HG03159 (cell line): Measurements from ENCODE around the gene C4orf51.

Experiments
- ATAC-seq: cut with Tn5 transposase; IDR thresholded peaks from one replicate; pipeline ENCODE4 v1.9.1; 2021; ENCODE audit warnings: mild to moderate bottlenecking, moderate library complexity; ENCODE audit not compliant: unreplicated experiment

Gene C4orf51

DNA sequence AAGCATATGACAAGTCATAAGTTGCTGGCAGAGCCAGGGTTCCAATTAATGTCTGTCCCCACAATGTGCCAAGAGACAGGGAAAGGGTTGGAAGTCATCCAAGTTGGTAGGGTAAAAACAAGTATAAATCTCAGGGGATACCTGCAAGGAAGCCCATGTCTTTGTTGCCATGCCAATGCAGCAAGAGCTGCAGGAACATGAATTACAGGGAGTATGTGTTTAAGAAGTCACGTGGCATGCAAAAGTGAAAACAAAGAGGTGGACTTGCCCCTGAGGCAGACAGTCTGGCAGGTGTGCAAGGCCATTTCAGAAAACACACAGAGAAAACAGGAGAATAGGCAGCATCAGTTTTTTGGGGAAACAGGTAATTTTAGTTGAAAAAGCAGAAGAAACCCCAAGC lies 29.4 kb downstream of the C4orf51 start:
- peak; percentile 15 for ATAC-seq

DNA sequence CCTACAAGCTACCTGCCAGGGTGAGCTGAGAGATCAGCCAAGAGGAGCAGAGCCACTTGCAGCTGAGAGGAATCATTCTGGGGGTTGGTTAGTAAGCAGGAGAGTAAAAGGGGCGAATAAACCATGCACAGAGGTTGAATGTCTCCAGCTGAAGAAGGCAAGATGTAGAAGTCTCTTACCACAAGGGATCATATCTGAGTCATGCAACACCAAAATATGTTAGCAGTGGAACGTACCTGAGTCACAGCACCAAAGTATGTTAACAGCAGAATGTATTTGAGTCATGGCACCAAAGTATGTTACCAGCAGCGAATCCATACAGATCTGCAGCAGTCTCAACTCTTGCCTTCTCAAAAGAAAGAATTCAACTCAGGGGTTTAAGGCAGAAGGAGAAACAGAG lies 29.9 kb downstream of the C4orf51 start:
- peak; percentile 75 for ATAC-seq

DNA sequence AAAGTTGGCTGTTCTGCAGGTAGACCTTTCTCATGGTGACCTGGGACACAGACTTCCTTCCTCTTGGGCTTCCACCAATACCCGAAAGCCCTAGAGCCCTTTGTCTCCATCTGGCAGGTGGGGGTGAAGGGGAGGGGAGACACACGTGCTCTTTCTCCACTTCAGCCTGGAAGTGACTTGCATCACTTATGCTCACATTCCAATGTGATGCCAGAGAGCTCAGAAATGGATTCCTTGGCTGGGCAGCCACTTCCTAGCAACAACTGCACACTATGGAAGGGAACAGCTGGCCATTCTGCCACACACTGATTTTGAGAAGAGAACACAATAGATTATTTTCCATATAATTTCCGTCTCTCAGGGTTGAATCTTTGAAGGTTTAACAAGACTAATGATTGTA lies 36.3 kb downstream of the C4orf51 start:
- ATAC-seq: no peak

DNA sequence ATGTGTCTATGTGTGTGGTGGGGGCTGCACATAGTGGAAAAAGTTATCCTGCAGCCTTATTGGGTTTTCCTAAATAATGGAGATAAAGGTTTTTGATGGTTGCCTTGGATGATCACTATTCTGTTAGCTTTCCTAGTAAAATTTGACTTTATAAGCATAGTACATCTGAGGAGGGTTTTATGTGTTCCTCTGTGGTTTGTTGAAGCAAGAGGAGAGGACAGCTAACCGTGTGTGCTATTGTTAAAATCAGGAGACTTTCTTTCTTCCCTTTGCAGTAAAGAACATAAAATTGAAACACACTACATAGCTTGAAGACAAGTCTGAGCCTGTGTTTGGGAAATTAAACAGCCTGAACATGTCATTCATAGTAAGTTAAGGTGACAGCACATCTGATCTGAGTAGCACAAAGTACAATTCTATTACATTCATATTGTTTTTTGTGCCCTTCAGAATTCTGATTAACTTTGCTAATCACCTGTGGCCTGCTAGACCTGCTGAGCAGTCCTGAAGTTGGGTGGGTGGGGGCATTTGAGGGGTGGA lies 36.8 kb downstream of the C4orf51 start:
- no peak for ATAC-seq

DNA sequence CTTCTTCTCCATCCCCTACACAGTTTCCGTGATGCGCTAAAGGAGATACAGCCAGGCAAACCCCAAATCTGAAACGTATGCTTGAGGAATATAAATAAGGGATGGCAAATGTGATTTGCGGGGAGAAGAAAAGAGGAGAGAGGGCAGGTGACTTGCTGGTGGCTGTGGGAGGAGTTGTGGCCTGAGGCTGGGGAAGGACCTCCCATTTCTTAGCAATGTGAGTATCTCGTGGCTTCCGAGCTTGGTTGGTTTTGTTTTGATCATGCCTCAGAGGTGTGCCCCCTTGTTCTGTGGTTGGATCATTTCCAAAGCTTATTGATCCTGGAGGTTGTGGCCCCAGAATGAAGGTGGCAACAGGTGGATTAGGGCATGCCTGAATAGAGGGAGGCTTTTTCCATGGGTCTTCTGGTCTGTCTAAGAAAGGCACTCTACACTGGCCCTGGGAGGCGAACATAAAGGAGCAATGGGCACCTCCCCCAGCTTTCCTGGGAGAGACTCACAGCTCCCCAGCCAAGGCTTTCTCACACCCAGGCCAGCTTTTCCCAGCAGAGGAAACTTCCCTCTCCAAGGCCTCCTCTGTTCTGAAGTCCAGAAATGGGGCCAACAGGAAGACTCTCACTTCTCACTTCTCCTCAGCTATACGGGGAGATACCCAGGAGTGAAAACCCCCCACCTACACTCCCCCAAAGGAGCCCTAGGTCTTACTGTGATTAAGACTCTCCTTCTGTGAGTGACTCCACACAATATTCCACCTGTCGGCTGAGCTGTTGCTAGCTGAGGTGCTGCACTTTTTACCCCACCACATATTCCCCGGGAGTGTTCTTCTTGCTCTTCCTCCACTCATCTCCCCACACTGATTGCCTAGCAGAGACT lies 40.0 kb downstream of the C4orf51 start:
- ATAC-seq: peak; percentile 68

DNA sequence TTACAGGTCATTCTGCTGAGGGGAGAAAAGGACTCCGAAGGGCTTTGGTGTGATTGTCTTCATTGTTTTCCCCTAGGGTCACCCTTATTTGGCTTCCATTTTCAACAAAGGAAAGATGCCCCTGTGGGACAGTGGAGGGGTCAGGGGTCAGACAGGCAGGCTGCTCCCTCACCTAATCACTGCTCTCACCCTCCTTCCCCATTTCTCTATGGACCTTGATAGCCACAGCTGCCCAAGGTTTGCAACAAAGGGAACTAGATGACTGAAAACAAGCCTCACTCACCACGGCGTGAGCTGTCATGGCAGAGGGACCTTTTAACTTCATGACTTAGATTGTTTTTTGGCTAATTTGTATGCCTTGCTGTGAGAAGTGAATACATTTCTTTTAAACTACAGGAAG lies 40.7 kb downstream of the C4orf51 start:
- ATAC-seq: peak; percentile 45

DNA sequence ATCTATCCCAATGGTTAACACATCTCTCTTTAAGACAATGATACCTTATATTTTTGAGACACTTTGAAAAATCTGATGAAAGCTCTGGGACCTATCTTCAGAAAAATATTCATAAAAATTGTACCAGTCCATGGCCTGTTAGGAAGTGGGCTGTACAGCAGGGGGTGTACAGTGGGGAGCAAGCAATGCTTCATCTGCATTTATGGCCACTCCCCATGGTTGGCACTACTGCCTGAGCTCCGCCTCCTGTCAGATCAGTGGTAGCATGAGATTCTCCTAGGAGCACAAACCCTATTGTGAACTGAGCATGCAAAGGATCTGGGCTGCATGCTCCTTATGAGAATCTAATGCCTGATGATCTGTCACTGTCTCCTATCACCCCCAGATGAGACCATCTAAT lies 42.6 kb downstream of the C4orf51 start:
- ATAC-seq: no peak

DNA sequence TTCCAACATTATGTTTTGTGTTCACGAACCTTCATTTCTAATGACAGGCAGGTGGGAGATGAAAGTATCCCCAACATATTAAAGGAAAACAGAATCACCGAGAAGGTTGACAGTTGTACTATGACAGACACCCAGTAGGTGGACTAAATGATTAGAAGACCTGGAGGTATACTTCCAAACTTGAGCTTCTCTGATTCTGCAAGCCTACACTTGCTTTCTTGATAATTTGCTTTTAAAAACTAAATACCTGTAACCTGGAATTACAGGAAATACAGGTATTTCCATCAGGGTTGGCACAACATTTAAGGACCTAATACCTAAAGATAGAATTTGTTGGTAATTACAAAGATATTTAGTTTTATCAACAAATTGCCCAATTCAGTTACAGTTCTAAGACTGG lies 43.4 kb downstream of the C4orf51 start:
- no peak for ATAC-seq

DNA sequence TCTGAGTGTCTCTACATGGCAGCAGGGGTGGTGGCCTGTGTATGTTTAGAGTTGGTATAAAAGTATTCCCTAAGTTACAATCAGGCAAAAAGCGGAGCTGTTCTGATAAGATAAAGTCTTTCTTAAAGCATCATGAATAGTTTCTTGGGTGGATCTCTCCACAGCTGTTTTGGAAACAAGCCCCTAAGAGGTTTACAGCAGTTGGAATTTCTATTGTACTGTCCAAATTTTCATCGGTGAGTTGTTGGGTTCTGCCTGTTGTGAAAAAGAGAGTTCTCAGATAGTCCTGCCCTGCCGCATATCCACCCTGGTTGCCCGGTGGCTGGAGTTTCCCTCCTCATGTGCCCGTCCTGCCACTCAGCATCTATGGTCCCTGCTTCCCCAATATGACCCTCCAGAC lies 50.1 kb downstream of the C4orf51 start:
- ATAC-seq: no peak

DNA sequence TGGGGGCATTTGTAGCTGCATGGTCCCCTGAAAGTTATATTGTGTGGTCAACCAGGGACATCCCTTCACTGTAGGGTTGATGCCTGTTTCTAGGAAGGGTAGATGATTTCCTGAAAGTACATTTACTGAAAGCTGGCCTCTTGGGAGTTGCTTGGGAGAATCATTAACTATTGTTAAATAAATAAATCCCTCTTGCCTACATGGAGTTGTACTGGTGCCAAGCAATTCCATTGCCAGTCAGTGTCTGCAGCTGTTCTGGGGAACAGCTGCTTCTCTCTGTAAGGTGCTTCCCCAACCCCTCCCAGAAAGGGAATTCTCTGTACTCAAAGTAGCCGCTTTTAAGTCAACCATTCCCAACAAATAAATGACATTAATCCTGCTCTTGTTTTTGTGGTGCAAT lies 51.1 kb downstream of the C4orf51 start:
- no peak for ATAC-seq

DNA sequence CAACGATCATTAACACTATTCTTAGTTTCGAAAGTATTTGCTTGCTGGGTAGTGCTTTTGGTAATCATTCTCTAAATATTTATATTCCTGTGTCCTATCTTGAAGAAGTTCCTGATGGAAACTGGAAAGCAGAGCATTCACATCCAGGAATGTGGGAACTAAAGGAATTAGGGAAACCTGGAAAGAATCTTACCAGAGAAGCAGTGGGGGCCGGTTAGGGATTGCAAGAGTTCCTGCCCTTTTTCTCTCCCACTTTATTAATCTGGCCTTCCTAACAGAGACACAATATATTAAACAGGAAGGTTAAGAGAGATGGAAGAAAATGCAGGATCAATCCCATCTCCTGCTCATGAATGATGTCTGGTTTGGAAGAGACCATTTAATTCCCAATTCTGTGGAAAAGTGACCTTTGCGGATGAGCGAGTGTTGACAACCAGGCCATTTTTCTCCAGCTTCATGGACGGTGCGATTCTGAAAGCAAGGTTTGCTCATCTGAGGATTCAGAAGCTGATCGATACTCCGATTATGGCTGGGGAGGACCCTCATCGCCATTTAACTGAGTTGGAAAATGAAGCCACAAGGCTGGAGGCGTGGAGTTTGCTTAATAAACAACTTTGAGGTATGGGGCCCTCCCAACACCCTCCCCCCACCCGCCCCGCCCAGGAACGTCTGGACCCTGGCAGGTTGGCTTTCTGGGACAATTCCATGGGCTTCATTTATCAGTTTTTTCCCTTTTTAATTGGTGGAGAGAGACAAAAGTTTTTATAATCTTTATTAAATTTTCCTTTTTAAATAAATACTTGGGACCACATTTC lies 52.3 kb downstream of the C4orf51 start:
- peak; percentile 2 for ATAC-seq

DNA sequence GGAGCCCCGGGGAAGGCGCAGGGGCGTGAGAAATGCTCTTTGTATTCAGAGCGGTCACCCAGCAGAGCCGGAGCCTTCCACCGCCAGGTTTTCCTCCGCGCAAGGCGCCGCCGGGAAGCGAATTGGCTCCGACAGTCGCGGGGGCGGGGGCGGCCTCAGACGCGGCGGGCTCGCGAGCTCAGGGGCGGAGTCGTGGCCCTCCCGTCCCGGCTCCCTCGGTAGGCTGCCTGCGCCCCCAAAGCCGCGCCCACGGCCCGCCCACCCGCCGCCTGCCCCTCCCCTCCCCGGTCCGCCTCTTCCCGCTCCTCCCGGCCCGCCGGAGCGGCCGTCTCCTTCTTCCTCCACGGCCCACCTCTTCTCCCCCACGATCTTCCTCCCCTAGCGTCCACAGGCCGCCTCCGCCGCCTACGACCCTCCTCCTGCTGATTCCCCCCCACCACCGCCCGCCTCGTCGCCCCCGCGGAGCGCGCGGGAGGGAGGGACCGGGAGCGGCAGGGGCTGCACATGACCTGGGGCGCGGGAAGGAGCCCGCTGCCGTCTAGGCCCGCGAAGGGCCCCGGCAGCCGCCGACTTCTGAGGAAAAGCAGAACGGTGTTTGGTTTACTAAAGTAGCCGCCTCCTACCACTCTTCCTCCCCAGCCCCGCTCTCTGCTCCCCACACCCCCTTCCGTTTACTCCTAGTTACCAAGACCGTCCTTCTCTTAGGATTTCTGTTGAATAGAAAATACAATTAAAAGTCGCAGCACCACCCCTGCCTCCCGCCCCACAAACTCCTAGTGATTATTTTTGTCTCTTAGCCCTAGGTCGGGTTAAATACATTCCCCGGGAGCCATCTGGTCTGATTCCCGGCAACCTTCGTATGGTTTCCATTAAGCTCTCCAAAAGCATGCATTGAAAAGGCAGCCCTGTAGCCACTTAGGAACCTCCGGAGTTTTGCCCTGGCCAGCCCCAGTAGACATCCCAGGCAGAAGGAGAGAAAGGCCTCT lies 53.2 kb downstream of the C4orf51 start:
- peak; percentile 92 for ATAC-seq

DNA sequence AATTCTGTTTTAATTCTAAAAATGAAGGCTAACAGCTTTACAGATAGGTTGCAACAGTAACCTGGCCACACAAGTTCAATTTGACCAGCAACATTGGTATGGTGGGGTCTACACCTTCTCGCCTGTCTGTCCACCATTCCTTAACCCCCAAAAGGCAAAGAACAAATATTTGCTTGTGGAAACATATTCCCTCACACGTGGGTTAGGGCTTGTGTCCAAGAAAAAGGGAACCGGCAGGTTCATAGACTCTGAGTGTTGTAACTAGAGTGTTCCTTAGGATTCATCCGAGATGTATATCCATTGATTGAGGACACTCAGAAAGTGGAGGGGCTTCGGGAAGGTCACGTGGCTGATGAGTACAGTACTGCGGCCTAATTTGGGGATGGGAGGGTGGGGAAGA lies 54.1 kb downstream of the C4orf51 start:
- ATAC-seq: no peak

DNA sequence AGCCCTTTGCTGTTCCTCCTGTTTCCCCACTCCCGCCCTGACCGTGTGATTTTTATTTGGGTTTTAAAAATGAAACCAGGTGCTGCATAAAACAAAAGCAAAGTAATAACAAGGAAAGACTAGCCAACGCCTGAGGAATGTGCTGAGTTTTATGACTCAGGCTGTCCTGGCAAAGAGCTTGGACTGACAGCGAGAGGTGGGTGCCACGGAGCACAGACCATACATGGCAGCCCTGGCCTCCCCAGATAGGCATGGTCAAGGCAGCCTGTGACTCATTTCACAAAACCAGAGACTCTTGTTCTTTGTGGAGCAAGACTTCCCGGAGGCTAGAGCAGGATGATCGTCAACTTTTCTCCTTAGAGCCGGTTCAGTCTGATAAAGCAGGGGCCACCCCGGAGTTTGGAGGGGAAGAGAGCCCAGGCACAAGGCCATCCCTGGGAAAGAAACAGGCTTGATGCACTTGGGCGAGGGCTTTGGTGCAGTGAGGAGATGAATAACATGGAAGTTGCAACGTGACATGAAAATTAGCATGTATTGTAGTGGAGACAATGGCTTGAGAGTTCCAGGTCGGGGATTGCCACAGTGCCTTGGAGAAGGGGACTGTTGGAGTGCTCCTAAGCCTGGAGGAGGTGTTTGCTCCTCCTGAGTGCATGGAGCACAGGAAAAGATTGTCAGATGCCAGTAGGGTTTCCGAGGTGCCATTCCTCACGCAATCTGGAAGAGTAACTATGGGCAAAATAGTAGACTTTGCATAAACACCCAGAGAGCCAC lies 54.8 kb downstream of the C4orf51 start:
- ATAC-seq: no peak

DNA sequence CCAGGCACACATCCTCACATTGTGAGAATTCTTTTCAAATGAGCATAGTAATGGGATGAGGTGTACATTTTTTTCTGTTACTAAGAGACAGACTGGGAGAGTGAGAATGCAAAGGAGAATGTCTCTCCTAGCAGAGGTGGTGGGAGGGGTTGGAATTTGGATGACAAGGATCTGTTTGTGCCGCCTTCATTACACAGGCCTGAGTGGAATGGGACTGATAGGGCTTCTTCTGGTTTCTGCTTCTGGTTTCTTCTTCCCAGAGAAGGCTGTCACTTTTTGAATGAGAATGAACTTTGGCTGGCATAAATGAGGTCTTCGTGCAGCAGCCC lies 55.4 kb downstream of the C4orf51 start:
- ATAC-seq: no peak

DNA sequence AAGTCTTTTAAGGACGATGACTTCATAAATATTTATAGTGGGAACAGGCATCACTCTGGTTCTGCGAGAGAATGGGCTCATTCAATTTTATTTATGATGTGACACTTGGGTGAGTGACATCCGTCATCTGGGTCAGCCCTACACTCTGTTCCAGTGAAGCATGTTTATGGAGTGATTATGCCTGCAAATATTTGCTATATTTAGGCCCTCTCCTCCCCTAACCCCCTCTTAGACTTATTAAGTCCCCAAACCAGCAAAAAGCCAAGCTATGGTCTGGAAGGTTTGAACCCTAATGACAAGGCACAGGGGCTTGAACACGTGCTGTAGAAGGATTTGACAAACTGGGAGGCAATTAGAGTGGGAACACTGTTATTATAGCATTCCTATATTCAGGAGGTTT lies 55.9 kb downstream of the C4orf51 start:
- no peak for ATAC-seq

DNA sequence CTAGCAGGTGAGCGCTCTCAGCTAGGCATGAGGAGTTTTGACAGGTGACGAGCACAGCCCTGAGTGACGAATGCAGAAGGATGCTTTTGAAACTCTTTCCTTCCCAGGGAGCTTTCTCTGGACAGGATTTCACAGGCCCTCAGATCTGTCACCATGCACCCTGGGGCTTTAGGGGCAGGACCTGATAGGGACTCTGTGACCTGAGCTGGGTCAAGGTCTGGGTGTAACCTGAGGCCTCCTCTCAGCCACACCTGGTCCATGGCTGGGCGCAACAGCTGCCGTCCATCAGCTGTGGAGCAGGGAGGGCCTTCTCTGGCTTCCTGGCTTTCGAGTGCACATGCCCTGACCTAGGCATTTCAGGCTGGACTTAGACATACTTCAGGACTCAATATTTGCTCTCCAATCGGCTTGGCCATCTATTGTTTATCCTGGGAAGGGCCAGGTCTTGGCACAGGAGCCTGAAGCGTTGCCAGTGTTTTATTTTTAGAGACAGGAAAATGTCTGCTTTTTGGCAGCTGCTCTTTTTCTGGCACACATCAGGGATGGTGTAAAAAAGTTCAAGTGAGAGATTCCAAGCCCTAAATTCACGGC lies 56.4 kb downstream of the C4orf51 start:
- ATAC-seq: no peak

DNA sequence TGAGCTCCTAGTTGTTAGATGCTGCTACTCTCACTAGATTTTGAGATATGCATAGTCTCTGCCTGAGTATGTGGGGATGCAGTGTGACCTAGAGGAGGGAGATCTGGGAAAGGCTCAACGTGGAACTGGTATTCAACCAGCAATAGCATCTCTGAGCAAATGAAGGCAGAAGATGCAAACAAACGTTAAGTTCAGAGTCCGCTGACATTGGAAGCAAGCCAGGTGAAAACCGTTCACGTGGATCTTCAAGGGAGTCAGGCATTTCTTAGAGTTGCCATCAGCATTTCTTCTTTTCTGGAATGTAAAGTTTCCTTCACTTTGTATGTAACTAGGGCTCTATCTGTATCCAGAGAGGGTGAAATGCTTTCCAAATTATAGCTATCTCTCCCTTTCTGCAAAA lies 59.9 kb downstream of the C4orf51 start:
- no peak for ATAC-seq

DNA sequence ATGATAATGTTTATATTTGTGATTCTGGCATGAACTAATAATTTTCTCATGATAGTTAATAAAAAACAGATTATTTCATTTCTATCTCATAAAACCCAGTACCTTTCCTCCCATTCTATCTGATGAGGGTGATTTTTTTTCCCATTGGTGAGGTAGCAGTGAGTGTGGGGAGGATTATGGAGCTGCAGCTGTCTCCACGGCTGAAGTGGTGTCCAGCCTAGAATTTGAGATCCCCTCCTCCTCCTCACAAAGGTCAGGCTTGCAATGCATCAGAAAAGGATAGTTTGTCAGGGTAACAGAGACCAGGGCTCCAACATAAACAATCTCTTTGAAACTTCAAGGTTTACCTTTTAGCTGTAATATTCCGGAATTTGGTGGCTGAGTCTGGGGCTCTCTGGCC lies 60.9 kb downstream of the C4orf51 start:
- ATAC-seq: no peak

DNA sequence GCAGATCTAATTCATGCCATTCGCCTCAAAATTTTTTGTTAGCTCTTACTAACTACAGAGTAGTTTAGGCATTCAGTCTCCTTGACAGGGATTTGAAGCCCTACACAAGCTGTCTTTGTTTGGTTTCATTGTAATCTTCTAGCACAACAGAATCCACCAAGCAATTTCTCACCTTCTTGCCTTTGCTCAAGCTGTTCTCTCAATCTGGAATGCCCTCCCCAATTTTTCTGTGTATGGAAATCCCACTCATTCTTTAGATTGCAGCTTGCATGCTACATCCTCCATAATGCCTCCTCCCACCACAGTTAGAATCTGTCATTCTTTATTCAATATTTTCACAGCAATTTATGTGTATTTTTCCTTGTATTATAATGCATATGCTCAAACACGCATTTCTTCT lies 63.7 kb downstream of the C4orf51 start:
- ATAC-seq: no peak
